PC-3 (cell line): ENCODE data around the gene ALDH3B2.

Experiments
- EZH2 ChIP-seq: fragments of 300-600 bp; sonication (generic); IDR thresholded peaks from one replicate; pipeline ENCODE4 v1.6.1; 2017; ENCODE audit warnings: antibody characterized with exemption, mild to moderate bottlenecking, low read length; ENCODE audit not compliant: unreplicated experiment
- EZH2phosphoT487 ChIP-seq: fragments of 300-600 bp; sonication (generic); IDR thresholded peaks from 2 replicates; pipeline ENCODE4 v1.6.1; 2018; ENCODE audit warnings: mild to moderate bottlenecking, antibody characterized with exemption, low read length, borderline replicate concordance
- TF ChIP-seq, protein P1 (sequence below): fragments of 300-600 bp; sonication (generic); conservative IDR thresholded peaks from 2 replicates; pipeline ENCODE4 v1.5.1; 2017; ENCODE audit warnings: antibody characterized with exemption, low read depth, mild to moderate bottlenecking, low read length

DNA sequence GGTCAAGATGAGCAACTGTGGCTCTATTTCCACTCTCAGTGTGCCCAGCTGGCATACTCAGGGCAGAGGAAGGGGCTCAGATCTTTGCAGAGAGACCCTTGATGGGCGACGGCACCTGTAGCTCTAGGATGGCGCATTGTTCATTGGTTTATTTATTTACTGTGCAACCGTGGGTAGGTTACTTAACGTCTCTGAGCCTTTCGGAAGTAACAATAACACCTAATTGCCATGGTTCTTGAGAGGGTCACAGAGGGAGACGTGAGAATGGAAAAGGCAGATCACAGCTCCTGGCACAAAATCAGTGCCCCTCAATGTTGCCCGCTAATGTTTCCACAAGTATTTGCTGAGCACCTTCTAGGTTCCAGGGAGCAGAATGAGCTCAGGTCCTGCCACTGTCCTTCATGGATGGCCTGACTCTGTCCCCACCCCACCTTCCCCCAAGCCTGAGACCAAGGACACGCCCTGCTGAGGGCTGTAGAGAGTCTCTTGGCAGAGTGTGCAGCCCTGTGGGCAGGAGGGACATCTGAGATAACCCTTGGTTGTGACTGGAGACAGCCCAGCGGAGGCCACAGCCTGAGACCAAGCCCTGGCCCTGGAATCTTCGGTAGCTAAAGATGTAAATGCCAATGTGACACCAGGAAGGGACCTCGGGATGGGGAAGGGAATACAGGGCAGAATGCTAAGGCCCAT lies 780 bp upstream of the ALDH3B2 start:
- TF ChIP-seq, protein P1, sequence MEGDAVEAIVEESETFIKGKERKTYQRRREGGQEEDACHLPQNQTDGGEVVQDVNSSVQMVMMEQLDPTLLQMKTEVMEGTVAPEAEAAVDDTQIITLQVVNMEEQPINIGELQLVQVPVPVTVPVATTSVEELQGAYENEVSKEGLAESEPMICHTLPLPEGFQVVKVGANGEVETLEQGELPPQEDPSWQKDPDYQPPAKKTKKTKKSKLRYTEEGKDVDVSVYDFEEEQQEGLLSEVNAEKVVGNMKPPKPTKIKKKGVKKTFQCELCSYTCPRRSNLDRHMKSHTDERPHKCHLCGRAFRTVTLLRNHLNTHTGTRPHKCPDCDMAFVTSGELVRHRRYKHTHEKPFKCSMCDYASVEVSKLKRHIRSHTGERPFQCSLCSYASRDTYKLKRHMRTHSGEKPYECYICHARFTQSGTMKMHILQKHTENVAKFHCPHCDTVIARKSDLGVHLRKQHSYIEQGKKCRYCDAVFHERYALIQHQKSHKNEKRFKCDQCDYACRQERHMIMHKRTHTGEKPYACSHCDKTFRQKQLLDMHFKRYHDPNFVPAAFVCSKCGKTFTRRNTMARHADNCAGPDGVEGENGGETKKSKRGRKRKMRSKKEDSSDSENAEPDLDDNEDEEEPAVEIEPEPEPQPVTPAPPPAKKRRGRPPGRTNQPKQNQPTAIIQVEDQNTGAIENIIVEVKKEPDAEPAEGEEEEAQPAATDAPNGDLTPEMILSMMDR: no peak
- TF ChIP-seq EZH2 (no peak), EZH2phosphoT487 (no peak)
